ENCODE results near the gene CIITA.

The CIITA gene

DNA sequence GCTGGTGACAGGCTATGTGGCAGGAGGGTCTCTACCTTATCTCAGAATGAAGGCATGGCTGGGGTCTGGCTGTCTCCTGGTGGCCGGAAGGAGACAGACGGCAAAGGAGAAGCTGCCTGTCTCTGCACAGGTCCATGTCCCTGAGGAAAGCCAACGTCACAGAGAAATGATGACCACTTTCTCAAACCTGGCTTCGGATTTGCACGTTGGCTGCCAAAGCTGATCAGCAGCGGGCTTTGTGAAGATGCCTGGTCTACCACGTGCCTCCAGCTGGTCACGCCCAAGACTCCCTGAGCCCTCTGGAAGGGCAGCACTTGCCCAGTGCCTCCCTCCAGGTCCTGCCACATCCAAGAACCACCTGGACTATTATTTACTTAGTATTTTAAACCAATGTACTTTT is 56.9 kb downstream of the CIITA start:
- H3K4me3 ChIP-seq (ENCODE audit: low read length in 2 of 2) = no peak overlapping the region
- peaks cover 30 to 34% of the 10 kb centered on the region in 2 donors for H3K4me1 ChIP-seq (ENCODE audit: control insufficient read depth in 2 of 2, insufficient read depth in 2 of 2, low read length in 2 of 2)
- no peaks in the 10 kb centered on the region for H3K27me3 ChIP-seq (ENCODE audit: control insufficient read depth in 2 of 2, insufficient read depth in 2 of 2, low read length in 2 of 2)
- H3K36me3 ChIP-seq (ENCODE audit: control insufficient read depth in 2 of 2, insufficient read depth in 2 of 2, low read length in 2 of 2) = peaks cover 9 to 21% of the 10 kb centered on the region in 2 donors
- H3K9ac ChIP-seq (ENCODE audit: low read depth in 1 of 2, low read length in 2 of 2) = no peak overlapping the region
- no peaks in the 10 kb centered on the region for H3K9me3 ChIP-seq (ENCODE audit: control insufficient read depth in 2 of 2, low read length in 2 of 2)
- H3K27ac ChIP-seq (ENCODE audit: low read depth in 2 of 2, low read length in 2 of 2) = no peak overlapping the region

DNA sequence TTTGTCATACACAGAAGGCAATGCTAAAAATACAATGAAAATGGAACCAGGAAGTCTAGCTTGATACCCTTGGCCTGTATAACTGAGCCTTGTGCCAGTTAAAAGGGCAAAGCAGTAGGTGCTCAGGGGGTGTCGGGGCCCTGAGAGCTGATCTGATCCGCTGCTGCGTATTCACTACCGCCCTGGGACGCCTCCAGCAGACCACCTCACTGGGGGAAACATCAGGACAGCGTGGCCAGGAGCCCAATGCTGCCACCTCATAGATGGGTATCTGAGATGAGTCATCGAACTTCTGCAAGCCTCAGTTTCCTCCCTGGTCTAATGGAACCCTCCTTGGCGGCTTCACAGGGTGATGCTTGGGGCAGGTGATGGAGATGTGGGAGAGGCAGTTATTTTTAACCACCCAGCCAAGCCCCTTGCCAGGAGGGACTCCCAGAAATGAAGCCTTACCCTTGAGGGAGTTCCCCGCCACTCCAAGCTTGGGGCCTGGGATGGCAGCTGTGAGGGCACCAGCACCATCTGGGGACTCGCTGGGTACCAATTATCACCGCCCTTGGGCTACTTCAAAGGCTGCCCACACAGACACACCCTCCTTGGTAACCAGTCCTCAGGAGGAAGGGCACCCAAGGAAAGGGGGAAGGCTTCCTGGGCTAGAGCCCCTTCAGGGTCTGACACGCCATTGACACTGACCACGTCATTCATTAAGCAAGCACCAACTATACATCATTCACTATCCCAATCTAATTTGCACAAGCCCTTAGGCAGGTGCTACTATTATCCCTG is 57.5 kb downstream of the CIITA start:
- peaks cover 36 to 41% of the 10 kb centered on the region in 2 donors for H3K4me1 ChIP-seq (ENCODE audit: control insufficient read depth in 2 of 2, insufficient read depth in 2 of 2, low read length in 2 of 2)

DNA sequence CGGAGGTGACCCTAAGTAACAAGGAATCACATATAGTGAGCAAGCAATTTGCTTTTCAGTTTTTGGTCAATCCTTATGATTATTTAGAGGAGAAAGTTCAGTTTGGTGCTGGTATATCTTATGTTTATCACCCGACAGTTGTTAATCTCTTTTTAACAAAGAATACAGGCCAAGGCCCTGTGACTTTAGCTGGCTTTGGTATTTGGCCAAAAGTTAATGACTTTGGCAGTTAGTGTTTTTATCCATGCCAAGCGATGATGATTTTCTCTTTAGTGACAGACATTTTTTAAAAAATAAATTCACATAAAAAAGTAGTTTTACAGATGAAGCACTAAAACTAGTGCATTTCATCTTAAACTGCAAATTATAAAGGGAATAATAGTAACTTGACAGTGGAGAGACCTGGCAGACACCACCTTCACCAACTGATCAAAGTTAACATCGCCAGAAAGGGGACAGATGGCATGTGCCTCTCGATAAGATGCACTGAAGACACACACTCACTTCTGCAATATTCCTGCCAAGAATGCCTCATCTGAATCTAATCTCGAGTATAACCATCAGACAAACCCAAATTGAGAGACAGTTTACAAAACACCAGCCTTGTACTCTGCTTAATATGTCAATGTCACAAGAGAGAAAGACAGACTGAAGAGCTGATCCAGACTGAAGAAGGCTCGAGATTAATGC is 58.4 kb downstream of the CIITA start:
- peaks cover 6 to 18% of the 10 kb centered on the region in 2 donors for H3K36me3 ChIP-seq (ENCODE audit: control insufficient read depth in 2 of 2, insufficient read depth in 2 of 2, low read length in 2 of 2)
- no peak overlapping the region for H3K4me3 ChIP-seq (ENCODE audit: low read length in 2 of 2)
- H3K4me1 ChIP-seq (ENCODE audit: control insufficient read depth in 2 of 2, insufficient read depth in 2 of 2, low read length in 2 of 2) = peaks cover 45 to 49% of the 10 kb centered on the region in 2 donors
- H3K9ac ChIP-seq (ENCODE audit: low read depth in 1 of 2, low read length in 2 of 2) = no peak overlapping the region
- H3K27me3 ChIP-seq (ENCODE audit: control insufficient read depth in 2 of 2, insufficient read depth in 2 of 2, low read length in 2 of 2) = no peaks in the 10 kb centered on the region
- H3K9me3 ChIP-seq (ENCODE audit: control insufficient read depth in 2 of 2, low read length in 2 of 2) = no peaks in the 10 kb centered on the region
- no peak overlapping the region for H3K27ac ChIP-seq (ENCODE audit: low read depth in 2 of 2, low read length in 2 of 2)

More for the DNA sequence above, 57.5 kb downstream of the CIITA start:
- Histone ChIP-seq H3K36me3 (ENCODE audit: control insufficient read depth in 2 of 2, insufficient read depth in 2 of 2, low read length in 2 of 2) (peaks cover 6 to 18% of the 10 kb centered on the region in 2 donors), H3K4me3 (ENCODE audit: low read length in 2 of 2) (no peak overlapping the region), H3K27ac (ENCODE audit: low read depth in 2 of 2, low read length in 2 of 2) (no peak overlapping the region), H3K9ac (ENCODE audit: low read depth in 1 of 2, low read length in 2 of 2) (no peak overlapping the region), H3K27me3 (ENCODE audit: control insufficient read depth in 2 of 2, insufficient read depth in 2 of 2, low read length in 2 of 2) (no peaks in the 10 kb centered on the region), H3K9me3 (ENCODE audit: control insufficient read depth in 2 of 2, low read length in 2 of 2) (no peaks in the 10 kb centered on the region)

DNA sequence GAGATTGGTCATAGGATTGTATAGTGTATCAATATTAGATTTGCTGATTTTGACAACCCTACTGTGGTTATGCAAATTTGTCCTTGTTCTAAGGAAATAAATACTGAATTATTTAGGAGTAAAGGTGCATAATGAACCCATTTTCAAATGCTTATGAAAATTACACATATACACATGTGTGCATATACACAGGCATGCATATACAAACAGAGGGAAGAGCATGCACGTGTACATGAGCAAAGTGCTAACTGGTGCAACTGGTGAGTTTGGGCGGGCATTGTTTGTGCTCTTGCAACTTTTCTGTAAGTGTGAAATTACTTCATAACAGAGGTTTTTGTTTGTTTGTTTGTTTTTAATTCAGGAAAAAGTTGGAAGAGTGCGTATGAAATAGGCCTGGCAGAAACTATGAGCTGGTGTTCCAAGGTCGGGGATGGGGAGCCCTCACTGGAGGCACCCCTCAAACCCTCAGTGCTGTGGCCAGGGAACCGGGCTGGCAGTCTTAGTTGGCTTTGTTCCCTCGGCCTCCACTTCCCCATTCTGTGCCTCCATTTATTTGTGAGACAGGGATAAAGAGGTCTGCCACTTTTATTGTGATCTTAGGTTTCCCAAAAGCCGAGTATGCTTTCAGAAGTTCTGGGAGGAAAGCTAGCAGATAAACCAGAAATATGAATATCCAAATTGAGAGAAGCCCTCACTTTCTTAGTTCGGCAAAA is 59.4 kb downstream of the CIITA start:
- Histone ChIP-seq H3K4me3 (ENCODE audit: low read length in 2 of 2) (no peak overlapping the region), H3K9ac (ENCODE audit: low read depth in 1 of 2, low read length in 2 of 2) (no peak overlapping the region), H3K27me3 (ENCODE audit: control insufficient read depth in 2 of 2, insufficient read depth in 2 of 2, low read length in 2 of 2) (no peaks in the 10 kb centered on the region), H3K36me3 (ENCODE audit: control insufficient read depth in 2 of 2, insufficient read depth in 2 of 2, low read length in 2 of 2) (peaks cover 5 to 11% of the 10 kb centered on the region in 2 donors), H3K27ac (ENCODE audit: low read depth in 2 of 2, low read length in 2 of 2) (no peak overlapping the region), H3K9me3 (ENCODE audit: control insufficient read depth in 2 of 2, low read length in 2 of 2) (no peaks in the 10 kb centered on the region), H3K4me1 (ENCODE audit: control insufficient read depth in 2 of 2, insufficient read depth in 2 of 2, low read length in 2 of 2) (peaks cover 55 to 60% of the 10 kb centered on the region in 2 donors)

DNA sequence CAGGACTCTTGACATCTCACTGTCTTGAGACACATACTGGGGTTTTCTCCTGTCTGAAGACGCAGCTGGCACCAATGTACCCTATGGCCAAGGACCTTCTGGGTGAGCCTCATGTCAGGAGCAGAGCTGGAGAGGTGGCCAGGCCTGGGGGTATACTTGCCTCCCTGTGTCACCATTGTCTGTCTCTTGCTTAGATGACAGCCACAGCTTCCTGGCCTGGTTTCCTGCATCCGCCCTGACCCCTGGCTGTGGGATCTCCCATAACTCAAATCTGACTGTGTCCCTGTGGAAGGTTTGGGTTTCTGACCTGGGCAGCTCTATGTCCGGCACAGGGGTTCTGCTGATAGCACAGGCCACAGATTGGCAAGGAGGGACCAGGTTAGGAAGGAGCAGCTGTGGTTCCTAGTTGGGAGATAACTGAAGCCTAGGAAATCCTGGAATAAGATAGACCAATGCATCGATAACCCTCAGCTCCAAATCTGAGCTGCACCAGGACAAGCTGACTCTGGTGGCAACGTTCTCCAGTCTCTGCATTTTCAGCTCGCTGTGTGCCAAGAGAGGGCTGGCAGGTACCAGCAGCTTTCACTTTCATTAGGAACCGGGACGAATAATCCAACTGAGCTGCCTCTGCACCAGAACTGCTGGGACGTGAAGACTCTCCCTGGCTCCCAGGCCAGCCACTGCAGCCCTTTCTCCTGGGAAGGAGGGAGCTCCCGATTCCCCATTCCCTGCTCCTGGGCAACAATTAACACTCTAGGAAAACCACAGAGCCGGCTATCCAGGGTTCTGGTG is 60.3 kb downstream of the CIITA start:
- H3K27ac ChIP-seq (ENCODE audit: low read depth in 2 of 2, low read length in 2 of 2) = peak overlapping the region in 1 of 2 donors; percentile 21
- peak overlapping the region; percentile 33 to 34 for H3K4me3 ChIP-seq (ENCODE audit: low read length in 2 of 2)
- H3K36me3 ChIP-seq (ENCODE audit: control insufficient read depth in 2 of 2, insufficient read depth in 2 of 2, low read length in 2 of 2) = peaks cover 5 to 9% of the 10 kb centered on the region in 2 donors
- no peaks in the 10 kb centered on the region for H3K27me3 ChIP-seq (ENCODE audit: control insufficient read depth in 2 of 2, insufficient read depth in 2 of 2, low read length in 2 of 2)
- peak overlapping the region; percentile 11 for H3K9ac ChIP-seq (ENCODE audit: low read depth in 1 of 2, low read length in 2 of 2)
- H3K9me3 ChIP-seq (ENCODE audit: control insufficient read depth in 2 of 2, low read length in 2 of 2) = no peaks in the 10 kb centered on the region
- H3K4me1 ChIP-seq (ENCODE audit: control insufficient read depth in 2 of 2, insufficient read depth in 2 of 2, low read length in 2 of 2) = peaks cover 55 to 62% of the 10 kb centered on the region in 2 donors

DNA sequence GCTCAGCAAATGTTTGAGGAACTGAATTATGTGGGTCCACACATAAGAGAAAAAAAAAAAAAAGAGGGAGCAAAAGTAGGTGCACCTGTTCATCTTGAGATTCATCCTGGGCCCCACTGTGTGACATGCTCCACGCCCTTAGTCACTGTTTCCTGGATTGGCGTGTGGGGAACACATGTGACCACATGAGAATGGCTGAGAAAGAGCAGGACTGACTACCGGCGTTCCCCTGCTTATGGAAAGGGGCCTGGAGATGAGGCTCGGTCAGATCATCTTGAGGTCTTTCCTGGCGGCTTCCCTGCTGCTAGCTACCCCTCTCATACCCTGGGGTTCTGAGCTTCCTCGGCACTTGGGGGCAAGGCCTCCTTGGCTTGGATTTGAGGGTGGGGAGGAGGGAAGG is 61.3 kb downstream of the CIITA start:
- Histone ChIP-seq H3K9me3 (ENCODE audit: control insufficient read depth in 2 of 2, low read length in 2 of 2) (no peaks in the 10 kb centered on the region), H3K36me3 (ENCODE audit: control insufficient read depth in 2 of 2, insufficient read depth in 2 of 2, low read length in 2 of 2) (peaks cover 2 to 5% of the 10 kb centered on the region in 2 donors), H3K4me3 (ENCODE audit: low read length in 2 of 2) (peak overlapping the region; percentile 15 to 35), H3K27me3 (ENCODE audit: control insufficient read depth in 2 of 2, insufficient read depth in 2 of 2, low read length in 2 of 2) (no peaks in the 10 kb centered on the region), H3K9ac (ENCODE audit: low read depth in 1 of 2, low read length in 2 of 2) (peak overlapping the region; percentile 10 to 39), H3K27ac (ENCODE audit: low read depth in 2 of 2, low read length in 2 of 2) (peak overlapping the region; percentile 2 to 41), H3K4me1 (ENCODE audit: control insufficient read depth in 2 of 2, insufficient read depth in 2 of 2, low read length in 2 of 2) (peaks cover 60 to 65% of the 10 kb centered on the region in 2 donors)

DNA sequence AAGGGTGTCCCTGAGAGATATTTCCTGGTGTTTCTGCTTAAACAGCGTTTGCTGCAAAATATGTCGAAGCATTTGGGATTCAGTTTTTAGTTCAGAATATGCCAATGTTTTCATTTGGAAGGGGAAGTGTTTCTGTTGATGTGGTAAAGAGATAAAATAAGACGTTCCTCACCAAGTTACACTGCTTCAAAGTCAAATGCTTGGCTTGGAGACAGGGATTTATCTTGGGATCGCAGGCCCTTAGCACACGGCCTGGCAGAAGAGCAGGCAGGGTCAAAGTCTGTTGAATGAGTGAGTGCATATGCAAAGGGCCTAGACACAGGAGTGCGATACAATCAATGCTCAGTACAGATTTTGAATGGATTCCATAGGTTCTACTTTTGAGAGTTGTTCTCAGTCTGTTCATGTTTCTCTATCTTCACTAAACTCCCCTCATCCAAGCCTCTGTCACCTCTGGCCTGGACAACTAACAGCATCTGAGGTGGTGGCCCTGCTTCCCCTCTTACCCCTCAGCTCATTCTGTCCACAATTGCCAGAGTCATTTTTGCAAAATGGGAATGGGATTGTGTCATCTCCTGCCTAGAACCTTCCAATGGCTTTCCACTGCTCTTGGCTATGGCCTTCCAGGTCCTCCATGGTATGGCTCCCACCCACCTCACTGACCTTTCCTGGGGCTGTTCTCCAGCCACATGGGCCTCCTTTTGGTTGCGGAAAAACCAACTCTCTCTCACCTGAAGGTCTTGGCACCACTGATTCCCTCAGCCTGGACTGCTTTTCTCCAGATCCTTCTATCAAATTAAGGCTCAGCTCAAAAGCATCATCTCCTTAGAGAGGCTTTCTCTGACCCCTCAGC is 62.0 kb downstream of the CIITA start:
- no peaks in the 10 kb centered on the region for H3K36me3 ChIP-seq (ENCODE audit: control insufficient read depth in 2 of 2, insufficient read depth in 2 of 2, low read length in 2 of 2)
- H3K9me3 ChIP-seq (ENCODE audit: control insufficient read depth in 2 of 2, low read length in 2 of 2) = no peaks in the 10 kb centered on the region
- peaks cover 60 to 65% of the 10 kb centered on the region in 2 donors for H3K4me1 ChIP-seq (ENCODE audit: control insufficient read depth in 2 of 2, insufficient read depth in 2 of 2, low read length in 2 of 2)
- no peaks in the 10 kb centered on the region for H3K27me3 ChIP-seq (ENCODE audit: control insufficient read depth in 2 of 2, insufficient read depth in 2 of 2, low read length in 2 of 2)
- H3K27ac ChIP-seq (ENCODE audit: low read depth in 2 of 2, low read length in 2 of 2) = peak overlapping the region; percentile 2 to 41
- peak overlapping the region in 1 of 2 donors; percentile 19 for H3K9ac ChIP-seq (ENCODE audit: low read depth in 1 of 2, low read length in 2 of 2)
- peak overlapping the region; percentile 3 to 83 for H3K4me3 ChIP-seq (ENCODE audit: low read length in 2 of 2)

DNA sequence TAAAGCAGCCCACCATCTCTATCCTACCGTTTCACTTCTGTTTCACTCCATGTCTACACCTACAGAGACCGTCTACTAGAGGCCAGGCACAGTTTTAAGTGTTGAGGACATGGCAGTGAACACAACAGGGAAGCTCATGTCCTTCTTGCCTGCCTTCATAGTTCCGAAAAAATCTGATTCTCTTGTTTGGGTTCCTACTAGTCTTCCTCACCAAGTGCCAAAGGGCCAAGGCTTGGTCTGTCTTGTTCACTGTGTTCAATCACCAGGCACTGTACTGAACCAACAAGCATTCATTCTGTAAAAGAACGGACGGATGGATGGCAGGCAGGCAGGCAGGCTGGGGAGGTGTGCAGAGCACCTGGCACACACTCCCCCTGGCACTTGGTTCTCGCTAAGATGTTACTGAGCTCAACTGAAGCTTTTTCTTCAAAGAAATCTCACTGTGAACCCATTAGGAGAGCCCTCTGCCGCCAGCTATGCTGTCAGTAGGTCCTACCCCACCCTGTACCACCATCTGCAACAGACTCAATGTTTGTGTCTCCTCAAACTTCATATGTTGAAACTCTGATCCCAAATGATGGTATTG is 62.7 kb downstream of the CIITA start:
- H3K36me3 ChIP-seq (ENCODE audit: control insufficient read depth in 2 of 2, insufficient read depth in 2 of 2, low read length in 2 of 2) = no peaks in the 10 kb centered on the region
- H3K4me1 ChIP-seq (ENCODE audit: control insufficient read depth in 2 of 2, insufficient read depth in 2 of 2, low read length in 2 of 2) = peaks cover 56 to 59% of the 10 kb centered on the region in 2 donors
- H3K9me3 ChIP-seq (ENCODE audit: control insufficient read depth in 2 of 2, low read length in 2 of 2) = no peaks in the 10 kb centered on the region
- H3K9ac ChIP-seq (ENCODE audit: low read depth in 1 of 2, low read length in 2 of 2) = peak overlapping the region; percentile 14 to 69
- peak overlapping the region; percentile 3 to 83 for H3K4me3 ChIP-seq (ENCODE audit: low read length in 2 of 2)
- H3K27me3 ChIP-seq (ENCODE audit: control insufficient read depth in 2 of 2, insufficient read depth in 2 of 2, low read length in 2 of 2) = no peaks in the 10 kb centered on the region
- H3K27ac ChIP-seq (ENCODE audit: low read depth in 2 of 2, low read length in 2 of 2) = no peak overlapping the region

Measured in mucosa of rectum (tissue), 2 donors.